Calu3 (cell line): ENCODE results near the gene MSN. TPM values are rescaled to one million over a fixed set of nuclear protein-coding genes. Genes with fewer than 3 reads are reported as not detected.
"Not testable (repeated sequence)": the region's sequence is repeated elsewhere in the genome, so short reads cannot be mapped to it uniquely, and the experiment has no call there.

ENCODE experiments used
- BruUV-seq: library from RNA; stranded (reverse); fragments of 400-500 nt; replicated peaks from 2 replicates; lab custom pipeline; 2021; lab: Mats Ljungman, UMichigan
- CTCF ChIA-PET: fragments of 300-600 bp; sonication (Branson Sonifier 250); formaldehyde crosslinking; loops from one replicate; lab custom pipeline; 2022; ENCODE audit warnings: antibody characterized with exemption; lab: Charles Lee
- DNase-seq: peaks from one replicate; pipeline ENCODE4 v3.0.0; 2022
- H3K27ac Mint-ChIP-seq: one replicate; pipeline ENCODE4 v1.8.0; 2022; ENCODE audit warnings: mixed read lengths; ENCODE audit not compliant: unreplicated experiment
- H3K27me3 Mint-ChIP-seq: one replicate; pipeline ENCODE4 v1.8.0; 2022; ENCODE audit warnings: mixed read lengths; ENCODE audit not compliant: unreplicated experiment
- H3K36me3 Mint-ChIP-seq: one replicate; pipeline ENCODE4 v1.8.0; 2022; ENCODE audit warnings: mild to moderate bottlenecking, moderate library complexity, mixed read lengths; ENCODE audit not compliant: insufficient read depth, unreplicated experiment
- H3K4me1 Mint-ChIP-seq: one replicate; pipeline ENCODE4 v1.8.0; 2022; ENCODE audit warnings: mild to moderate bottlenecking, low read depth, mixed read lengths; ENCODE audit not compliant: unreplicated experiment
- H3K4me3 Mint-ChIP-seq: one replicate; pipeline ENCODE4 v1.8.0; 2022; ENCODE audit warnings: mild to moderate bottlenecking, low read depth, moderate library complexity, mixed read lengths; ENCODE audit not compliant: unreplicated experiment
- H3K9me3 Mint-ChIP-seq: one replicate; pipeline ENCODE4 v1.8.0; 2022; ENCODE audit warnings: low read depth, mixed read lengths; ENCODE audit not compliant: unreplicated experiment
- CTCF ChIP-seq: fragments of 200-600 bp; IDR thresholded peaks from one replicate; pipeline ENCODE4 v1.8.0; 2022; ENCODE audit warnings: antibody characterized with exemption; ENCODE audit not compliant: unreplicated experiment
- intact Hi-C: fragments of 100-400 bp; cut with micrococcal nuclease; formaldehyde crosslinking; loops from one replicate; pipeline ENCODE4 v1.10.0; 2022; ENCODE audit not compliant: unreplicated experiment
- total RNA-seq: library from RNA; stranded (reverse); gene quantifications from 2 replicates; pipeline ENCODE4 v1.2.3, GENCODE V29; 2022

MSN gene
- total RNA-seq, 1 experiment from 2014 or later: 129 TPM

GRCh38 chrX:65755786-65756185 lies 88.3 kb downstream of the MSN start:
- DNase-seq: no peak
- CTCF ChIA-PET: no interaction called here
- H3K4me3 Mint-ChIP-seq: no peak overlapping the region
- H3K4me1 Mint-ChIP-seq: no peaks in the 10 kb centered on the region
- no peak for TF ChIP-seq CTCF
- H3K27me3 Mint-ChIP-seq: no peaks in the 10 kb centered on the region
- no TSS peak for BruUV-seq
- no peak overlapping the region for H3K27ac Mint-ChIP-seq
- H3K9me3 Mint-ChIP-seq: peaks cover 3% of the 10 kb centered on the region
- intact Hi-C loops: no loop called here
- no peaks in the 10 kb centered on the region for H3K36me3 Mint-ChIP-seq

- H3K27ac Mint-ChIP-seq: no peak overlapping the region
- H3K9me3 Mint-ChIP-seq: no peaks in the 10 kb centered on the region
- no peak overlapping the region for H3K4me3 Mint-ChIP-seq
- no peaks in the 10 kb centered on the region for H3K4me1 Mint-ChIP-seq
- CTCF ChIA-PET: no interaction called here
- intact Hi-C loops: no loop called here
- no TSS peak for BruUV-seq
- TF ChIP-seq CTCF: no peak
- no peaks in the 10 kb centered on the region for H3K36me3 Mint-ChIP-seq
- H3K27me3 Mint-ChIP-seq: peaks cover 13% of the 10 kb centered on the region
- DNase-seq: no peak
These were observed 90.5 kb downstream of the MSN start for GRCh38 chrX:65757943-65758342.

- Mint-ChIP-seq H3K4me3 (no peak overlapping the region), H3K4me1 (no peaks in the 10 kb centered on the region), H3K36me3 (no peaks in the 10 kb centered on the region), H3K27me3 (peaks cover 19% of the 10 kb centered on the region), H3K9me3 (no peaks in the 10 kb centered on the region), H3K27ac (no peak overlapping the region)
- BruUV-seq: no TSS peak
- intact Hi-C loops: no loop called here
- no peak for DNase-seq
- no peak for TF ChIP-seq CTCF
- CTCF ChIA-PET: interaction anchor here (0.6 kb wide), 1 partner anchor 29 kb away, joined by 7 read pairs; no protein-coding TSS in a partner anchor
These were observed 91.1 kb downstream of the MSN start for GRCh38 chrX:65758505-65758904.

- H3K27ac Mint-ChIP-seq, H3K4me3 Mint-ChIP-seq, H3K4me1 Mint-ChIP-seq, DNase-seq, intact Hi-C loops, CTCF ChIA-PET, BruUV-seq, H3K36me3 Mint-ChIP-seq, H3K9me3 Mint-ChIP-seq: not testable (repeated sequence)
- H3K27me3 Mint-ChIP-seq: peaks cover 27% of the 10 kb centered on the region
These were observed 92.1 kb downstream of the MSN start for GRCh38 chrX:65759525-65759924.

- TF ChIP-seq CTCF: no peak
- BruUV-seq: no TSS peak
- intact Hi-C loops: no loop called here
- Mint-ChIP-seq H3K4me3 (no peak overlapping the region), H3K9me3 (no peaks in the 10 kb centered on the region), H3K4me1 (no peaks in the 10 kb centered on the region), H3K36me3 (no peaks in the 10 kb centered on the region), H3K27ac (no peak overlapping the region), H3K27me3 (no peaks in the 10 kb centered on the region)
- CTCF ChIA-PET: no interaction called here
- no peak for DNase-seq
These were observed 102.3 kb downstream of the MSN start for GRCh38 chrX:65769564-65770292.
